DMS53 treated with DMSO at 0.1 percent for 48 hours (cell line): ENCODE results near the gene HELZ2.

Source experiments
- DNase-seq: peaks from one replicate; lab custom pipeline; 2025; ENCODE audit not compliant: unreplicated experiment; lab: John Stamatoyannopoulos, UW

HELZ2 gene

DNA sequence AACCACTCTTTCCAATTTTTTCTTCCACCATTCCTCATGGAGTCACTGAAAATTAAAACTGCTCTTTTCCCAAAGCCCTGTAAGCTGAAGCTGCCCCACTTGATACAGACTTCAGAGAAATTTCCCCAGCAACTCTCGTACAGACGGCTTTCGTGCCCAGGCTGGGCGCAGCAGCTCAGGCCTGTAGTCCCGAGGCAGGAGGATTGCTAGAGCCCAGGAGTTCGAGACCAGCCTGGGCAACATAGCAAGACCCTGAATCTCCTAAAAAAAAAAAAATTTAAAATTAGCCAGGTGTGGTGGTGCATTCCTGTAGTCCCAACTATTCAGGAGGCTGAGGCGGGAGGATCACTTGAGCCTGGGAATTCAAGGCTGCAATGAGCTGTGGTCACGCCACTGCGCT lies 46.9 kb downstream of the HELZ2 start:
- no peak for DNase-seq

DNA sequence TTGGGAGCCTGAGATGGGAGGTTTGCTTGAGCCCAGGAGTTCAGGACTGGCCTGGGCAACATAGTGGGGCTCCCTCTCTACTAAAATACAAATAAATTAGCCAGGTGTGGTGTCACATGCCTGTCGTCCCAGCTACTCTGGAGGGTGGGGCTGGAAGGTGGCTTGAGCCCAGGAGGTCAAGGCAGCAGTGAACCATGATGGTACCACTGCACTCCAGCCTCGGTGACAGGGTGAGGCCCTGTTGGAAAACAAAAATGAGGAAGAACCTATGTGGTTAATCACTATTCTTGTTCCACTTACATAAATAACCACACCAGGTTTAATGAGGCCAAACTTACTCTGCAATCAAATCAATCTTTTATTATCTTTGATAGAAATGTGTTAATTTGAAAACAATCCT lies 48.1 kb downstream of the HELZ2 start:
- DNase-seq, result no peak

- DNase-seq, result no peak
Measured at GRCh38 chr20:63525185-63525584, 48.9 kb downstream of the HELZ2 start.
